H1 (cell line): ENCODE measurements around the gene PMPCB. TPM values are rescaled to one million over a fixed set of nuclear protein-coding genes. Genes with fewer than 3 reads are reported as not detected.

Experiments used
- CTCF ChIA-PET: fragments of 300-600 bp; sonication (Branson Sonifier 250); formaldehyde crosslinking; loops from one replicate; lab custom pipeline; 2021; ENCODE audit not compliant: partially characterized antibody; lab: Charles Lee
- POLR2A ChIA-PET: fragments of 300-600 bp; sonication (Branson Sonifier 250); formaldehyde crosslinking; loops from one replicate; lab custom pipeline; 2021; ENCODE audit warnings: inconsistent platforms; ENCODE audit not compliant: partially characterized antibody; lab: Charles Lee
- DNase-seq, 2 experiments: peaks; one replicate each; pipeline versions ENCODE4 v3.0.0 to v3.0.0-alpha.2; 2010 to 2022; ENCODE audit warnings: low spot score in 2 of 2, low read depth in 1 of 2, mixed read lengths in 1 of 2
- FAIRE-seq: peaks from 2 replicates; lab custom pipeline; 2011; peaks lifted over from hg19 to GRCh38; lab: Jason Lieb, UNC
- H2AFZ ChIP-seq: 2 replicates; pipeline ENCODE4 v1.8.1; 2012; ENCODE audit warnings: low read length, inconsistent platforms
- H2AK5ac ChIP-seq: 2 replicates; pipeline ENCODE4 v1.6.1; 2013; ENCODE audit warnings: low read depth, low read length
- H2BK120ac ChIP-seq: replicated peaks from 2 replicates; pipeline ENCODE3; 2013; ENCODE audit warnings: low read depth, low read length, inconsistent platforms
- H2BK12ac ChIP-seq: 2 replicates; pipeline ENCODE4 v1.6.1; 2013; ENCODE audit warnings: low read depth, low read length
- H2BK15ac ChIP-seq: 2 replicates; pipeline ENCODE4 v1.6.1; 2013; ENCODE audit warnings: low read length
- H2BK20ac ChIP-seq: 2 replicates; pipeline ENCODE4 v1.6.1; 2013; ENCODE audit warnings: low read length
- H2BK5ac ChIP-seq: 2 replicates; pipeline ENCODE4 v1.6.1; 2013; ENCODE audit warnings: low read depth, low read length
- H3K14ac ChIP-seq: 2 replicates; pipeline ENCODE4 v1.6.1; 2013; ENCODE audit warnings: inconsistent platforms; ENCODE audit not compliant: insufficient read length
- H3K18ac ChIP-seq: 2 replicates; pipeline ENCODE4 v1.6.1; 2013; ENCODE audit warnings: low read length; ENCODE audit errors: extremely low read depth
- H3K23ac ChIP-seq: 2 replicates; pipeline ENCODE4 v1.6.1; 2013; ENCODE audit warnings: inconsistent platforms; ENCODE audit not compliant: insufficient read length
- H3K23me2 ChIP-seq: 2 replicates; pipeline ENCODE4 v1.6.1; 2013; ENCODE audit warnings: low read depth, low read length
- H3K27ac ChIP-seq: 2 replicates; pipeline ENCODE4 v1.6.1; 2011; ENCODE audit warnings: low read depth, low read length, inconsistent platforms
- H3K27me3 ChIP-seq, 4 experiments: replicated peaks in 1 of 4; 1 replicate in 1 of 4; 2 replicates in 3 of 4; pipeline versions ENCODE4 v1.6.1 to v1.8.1; 2011 to 2013; ENCODE audit warnings: low read length in 3 of 4, mild to moderate bottlenecking in 3 of 4, inconsistent platforms in 2 of 4, mixed read lengths in 2 of 4, moderate library complexity in 1 of 4; ENCODE audit not compliant: control insufficient read depth in 3 of 4, insufficient read depth in 3 of 4; ENCODE audit errors: extremely low read depth in 1 of 4
- H3K36me3 ChIP-seq, 4 experiments: 2 replicates each; pipeline versions ENCODE4 v1.6.1 to v1.8.1; 2011 to 2013; ENCODE audit warnings: mild to moderate bottlenecking in 4 of 4, low read length in 3 of 4, moderate library complexity in 2 of 4, control low read depth in 1 of 4, inconsistent platforms in 1 of 4; ENCODE audit not compliant: insufficient read depth in 4 of 4, control insufficient read depth in 2 of 4
- H3K4ac ChIP-seq: replicated peaks from 2 replicates; pipeline ENCODE3; 2013; ENCODE audit warnings: low read length, low read depth, mixed read lengths, inconsistent platforms; ENCODE audit not compliant: insufficient read length
- H3K4me1 ChIP-seq, 4 experiments: replicated peaks in 1 of 4; 1 replicate in 1 of 4; 2 replicates in 3 of 4; pipeline versions ENCODE4 v1.6.1 to v1.8.1; 2011 to 2013; ENCODE audit warnings: low read length in 3 of 4, inconsistent platforms in 2 of 4, mixed read lengths in 1 of 4; ENCODE audit not compliant: insufficient read depth in 4 of 4, control insufficient read depth in 3 of 4
- H3K4me2 ChIP-seq, 2 experiments: 2 replicates each; pipeline versions ENCODE4 v1.6.1 to v1.8.1; 2011 to 2013; ENCODE audit warnings: low read depth in 2 of 2, low read length in 2 of 2, control low read depth in 1 of 2, inconsistent platforms in 1 of 2, mild to moderate bottlenecking in 1 of 2; ENCODE audit not compliant: insufficient read depth in 1 of 2
- H3K4me3 ChIP-seq, 4 experiments: fragments of 200-600, 300-600 bp in 1 of 4; sonication (generic), shearing (Covaris generic), sonication (Bioruptor Twin) in 1 of 4; 2 replicates each; pipeline versions ENCODE4 v1.5.1 to v1.8.1; 2011 to 2016; ENCODE audit warnings: low read length in 4 of 4, low read depth in 3 of 4, control low read depth in 2 of 4, inconsistent platforms in 2 of 4, mild to moderate bottlenecking in 2 of 4, mixed read lengths in 1 of 4, moderate library complexity in 1 of 4; ENCODE audit not compliant: insufficient read depth in 2 of 4; ENCODE audit errors: extremely low read depth in 1 of 4
- H3K56ac ChIP-seq: replicated peaks from 2 replicates; pipeline ENCODE3; 2013; ENCODE audit warnings: low read depth, mild to moderate bottlenecking, mixed read lengths, low read length, inconsistent platforms; ENCODE audit not compliant: insufficient read length
- H3K79me1 ChIP-seq: 2 replicates; pipeline ENCODE4 v1.6.1; 2013; ENCODE audit warnings: low read depth, low read length, control low read depth
- H3K79me2 ChIP-seq, 2 experiments: 2 replicates each; pipeline versions ENCODE4 v1.6.1 to v1.8.1; 2012 to 2013; ENCODE audit warnings: low read length in 2 of 2, mild to moderate bottlenecking in 2 of 2, inconsistent platforms in 1 of 2; ENCODE audit not compliant: insufficient read depth in 2 of 2, control insufficient read depth in 1 of 2
- H3K9ac ChIP-seq, 4 experiments: replicated peaks in 1 of 4; 1 replicate in 1 of 4; 2 replicates in 3 of 4; pipeline versions ENCODE4 v1.6.1 to v1.8.1; 2011 to 2013; ENCODE audit warnings: low read depth in 3 of 4, low read length in 3 of 4, control low read depth in 2 of 4, mild to moderate bottlenecking in 2 of 4, moderate library complexity in 2 of 4, inconsistent platforms in 1 of 4; ENCODE audit errors: extremely low read depth in 1 of 4
- H3K9me3 ChIP-seq, 2 experiments: 2 replicates each; pipeline versions ENCODE4 v1.6.1 to v1.8.1; 2012 to 2013; ENCODE audit warnings: mild to moderate bottlenecking in 2 of 2, moderate library complexity in 2 of 2, control low read depth in 1 of 2, inconsistent platforms in 1 of 2, low read depth in 1 of 2, low read length in 1 of 2, mixed read lengths in 1 of 2; ENCODE audit not compliant: insufficient read depth in 2 of 2
- H4K20me1 ChIP-seq, 2 experiments: replicated peaks in 1 of 2; 2 replicates each; pipeline versions ENCODE3 to v1.8.1; 2011 to 2013; ENCODE audit warnings: inconsistent platforms in 2 of 2, low read length in 2 of 2, mild to moderate bottlenecking in 1 of 2; ENCODE audit not compliant: insufficient read depth in 2 of 2, control insufficient read depth in 1 of 2
- H4K5ac ChIP-seq: 2 replicates; pipeline ENCODE4 v1.6.1; 2013; ENCODE audit warnings: low read length, low read depth, mixed read lengths, inconsistent platforms; ENCODE audit not compliant: insufficient read length
- H4K8ac ChIP-seq: 2 replicates; pipeline ENCODE4 v1.8.0; 2013; ENCODE audit warnings: mild to moderate bottlenecking, moderate library complexity, low read length, inconsistent platforms; ENCODE audit not compliant: insufficient read depth; ENCODE audit errors: extremely low read depth
- H4K91ac ChIP-seq: replicated peaks from 2 replicates; pipeline ENCODE3; 2013; ENCODE audit warnings: low read length, mixed read lengths, inconsistent platforms; ENCODE audit not compliant: insufficient read length
- HDAC2 ChIP-seq, 2 experiments: fragments of 300-600 bp in 1 of 2; sonication (generic) in 1 of 2; IDR thresholded peaks; 2 replicates each; pipeline ENCODE4 v1.6.1; 2011 to 2012; ENCODE audit warnings: low read depth in 2 of 2, low read length in 2 of 2, mild to moderate bottlenecking in 2 of 2, moderate library complexity in 2 of 2, borderline replicate concordance in 1 of 2, inconsistent platforms in 1 of 2
- SAP30 ChIP-seq: fragments of 300-600 bp; sonication (generic); IDR thresholded peaks from 2 replicates; pipeline ENCODE4 v1.7.1; 2012; ENCODE audit warnings: low read length, moderate library complexity, mild to moderate bottlenecking, inconsistent platforms; ENCODE audit not compliant: insufficient read depth, insufficient replicate concordance
- SP1 ChIP-seq: IDR thresholded peaks from 2 replicates; pipeline ENCODE4 v1.6.1; 2011; ENCODE audit warnings: low read depth, low read length
- whole genome bisulfite sequencing, 2 experiments: shearing (Covaris generic) in 1 of 2; methylation state at CpG; one replicate each; pipeline versions ENCODE4 v1.1.6 to v1.1.7; 2013 to 2015; ENCODE audit warnings: low lambda C conversion rate in 2 of 2, mixed read lengths in 2 of 2, inconsistent platforms in 1 of 2, low coverage in 1 of 2, missing lambda C conversion rate in 1 of 2; ENCODE audit not compliant: insufficient replicate concordance in 2 of 2, insufficient coverage in 1 of 2, insufficient read length in 1 of 2; ENCODE audit errors: extremely low coverage in 1 of 2, missing lambda C conversion rate in 1 of 2; 5-methylcytosine and 5-hydroxymethylcytosine counted together
- polyA plus RNA-seq, 7 experiments: library from polyadenylated mRNA; depleted of rRNA in 3 of 7; stranded (reverse) in 5 of 7; unstranded in 2 of 7; fragments of >200 nt in 5 of 7; fragments of 200-250 nt in 2 of 7; gene quantifications; 1 replicate in 5 of 7; 2 replicates in 1 of 7; 4 replicates in 1 of 7; pipeline versions ENCODE4 v1.2.1 to v1.2.3, GENCODE V29; 2011 to 2013; ENCODE audit warnings: missing spikeins in 2 of 7, mixed read lengths in 2 of 7
- total RNA-seq: library from RNA; stranded (reverse); fragmentation: NEBNext Ultra II Directional; extraction: Animal tissue kit (Norgen Biotek cat#: 25700); gene quantifications from 2 replicates; pipeline ENCODE4 v1.2.1, GENCODE V29; 2021

Gene PMPCB
- total and polyA plus RNA-seq, 2 of the 8 experiments (the other 6 are each of a cell fraction or from before 2014, with no cell fraction given), result 60.6 to 83.5 TPM

DNA sequence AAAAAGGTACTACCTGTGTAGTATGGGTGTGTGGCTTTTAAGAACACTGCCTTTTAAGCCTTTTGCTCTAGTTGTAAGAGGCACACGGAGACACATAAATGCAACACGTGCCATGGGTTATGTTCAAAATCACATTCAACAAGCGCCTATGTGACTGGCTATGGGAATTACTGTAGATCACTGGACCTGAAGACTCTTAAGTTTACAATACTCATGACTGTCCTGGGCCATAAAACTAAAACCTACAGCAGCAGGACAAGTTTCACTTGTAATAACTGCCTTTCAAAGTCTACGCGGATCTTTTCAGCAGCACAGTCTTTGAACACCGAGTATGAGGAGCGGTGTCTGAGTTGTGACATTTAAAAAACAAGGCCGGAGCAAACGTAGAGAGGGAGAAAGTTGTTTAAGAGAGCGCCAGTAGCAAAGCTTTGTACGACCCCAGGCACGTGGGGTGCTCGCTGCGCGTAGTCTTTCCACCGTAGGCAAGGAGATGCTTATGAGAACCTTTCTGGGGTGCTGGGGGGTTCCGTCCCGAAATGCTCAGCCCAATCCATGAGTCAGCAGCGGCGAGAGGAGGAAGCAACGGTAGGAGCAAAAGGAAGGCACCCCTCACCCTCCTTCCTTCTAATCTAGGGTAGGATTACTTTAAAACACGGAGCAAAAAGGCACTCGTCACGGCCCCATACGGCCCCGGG lies 46.7 kb downstream of the PMPCB start:
- peak overlapping the region; percentile 66 for H2BK5ac ChIP-seq
- peaks cover 9 to 26% (median 21%) of the 10 kb centered on the region in 4 experiments for H3K36me3 ChIP-seq
- DNase-seq (no peak), FAIRE-seq (no peak)
- H3K18ac ChIP-seq, result peak overlapping the region; percentile 76; the same call in 1 of the 2 replicates
- H2BK20ac ChIP-seq, result no peak overlapping the region
- WGBS, 2 experiments, result 4% methylated on average over 26 of the region's 26 CpGs; no CpG with 5 or more reads in 1 of the 2 experiments
- peak overlapping the region; percentile 66 for H3K56ac ChIP-seq
- no peaks in the 10 kb centered on the region for H3K9me3 ChIP-seq
- H3K27ac ChIP-seq, result peak overlapping the region; percentile 72
- peak overlapping the region; percentile 81 for H4K5ac ChIP-seq
- H4K91ac ChIP-seq, result no peak overlapping the region
- peaks cover 2% of the 10 kb centered on the region in 2 experiments for H4K20me1 ChIP-seq
- peak overlapping the region; percentile 83 to 99 (median 90) for H3K4me3 ChIP-seq
- peak overlapping the region; percentile 81 to 100 for H3K4me2 ChIP-seq
- CTCF ChIA-PET, result interaction anchor here (0.8 kb wide), 1 partner anchor 15 kb away, joined by 4 read pairs; no protein-coding TSS in a partner anchor
- H3K79me1 ChIP-seq, result peaks cover 13% of the 10 kb centered on the region; the same call in 1 of the 2 replicates
- no peak overlapping the region for H3K14ac ChIP-seq
- H3K23ac ChIP-seq, result no peak overlapping the region
- H3K4ac ChIP-seq, result peak overlapping the region; percentile 57
- no peak overlapping the region; the same call in 1 of the 2 replicates for H2BK12ac ChIP-seq
- H2BK15ac ChIP-seq, result no peak overlapping the region
- H4K8ac ChIP-seq, result peak overlapping the region; percentile 98; the same call in 1 of the 2 replicates
- no peak overlapping the region for H2AFZ ChIP-seq
- no peak overlapping the region for H2BK120ac ChIP-seq
- peaks cover 8% of the 10 kb centered on the region for H3K23me2 ChIP-seq
- H3K27me3 ChIP-seq, result no peaks in the 10 kb centered on the region
- POLR2A ChIA-PET, result interaction anchor here (1.0 to 2.0 kb wide), 5 partner anchors 14 to 47 kb away, joined by 3 to 6 read pairs (median 5); partner anchors contain the start of gene PMPCB
- no peak overlapping the region for H2AK5ac ChIP-seq
- H3K4me1 ChIP-seq, result peaks cover 0 to 8% (median 2%) of the 10 kb centered on the region in 4 experiments; a peak in 2 of 7 replicates
- peak overlapping the region; percentile 82 to 98 (median 94) for H3K9ac ChIP-seq
- peaks cover 24 to 66% of the 10 kb centered on the region in 2 experiments for H3K79me2 ChIP-seq
- TF ChIP-seq SP1 (no peak), HDAC2 (IDR thresholded peaks at IDR 0.05; ENCODE audit: borderline replicate concordance in 1 of 2, low read depth in 2 of 2, low read length in 2 of 2) (no peak), SAP30 (peak; percentile 32)
